Naive B cell (primary cell): ENCODE measurements around the gene KANSL3. TPM values are rescaled to one million over a fixed set of nuclear protein-coding genes. Genes with fewer than 3 reads are reported as not detected.

ENCODE experiments used
- ATAC-seq, 2 donors: fragments of 150-1000 bp; cut with Tn5 transposase; 2 replicates each; pipeline ENCODE4 v1.10.0; 2021; ENCODE audit warnings: low read depth in 2 of 2, mild to moderate bottlenecking in 2 of 2, moderate library complexity in 2 of 2
- DNase-seq: peaks from one replicate; pipeline ENCODE4 v3.0.0; 2022
- H3K27ac Mint-ChIP-seq, 6 donors: one replicate each; pipeline ENCODE4 v1.8.0; 2020 to 2022; ENCODE audit warnings: mild to moderate bottlenecking in 6 of 6, mixed read lengths in 6 of 6, moderate library complexity in 5 of 6, inconsistent platforms in 2 of 6
- H3K27me3 Mint-ChIP-seq, 3 donors: one replicate each; pipeline ENCODE4 v1.8.0; 2021 to 2022; ENCODE audit warnings: mixed read lengths in 3 of 3, mild to moderate bottlenecking in 1 of 3
- H3K36me3 Mint-ChIP-seq, 2 donors: one replicate each; pipeline ENCODE4 v1.8.0; 2020 to 2022; ENCODE audit warnings: mixed read lengths in 2 of 2, inconsistent platforms in 1 of 2, mild to moderate bottlenecking in 1 of 2
- H3K4me1 Mint-ChIP-seq, 3 donors: one replicate each; pipeline ENCODE4 v1.8.0; 2020 to 2022; ENCODE audit warnings: mixed read lengths in 3 of 3, inconsistent platforms in 1 of 3, mild to moderate bottlenecking in 1 of 3, moderate library complexity in 1 of 3
- H3K4me3 Mint-ChIP-seq, 8 donors: one replicate each; pipeline ENCODE4 v1.8.0; 2020 to 2022; ENCODE audit warnings: mild to moderate bottlenecking in 8 of 8, mixed read lengths in 8 of 8, moderate library complexity in 8 of 8, inconsistent platforms in 2 of 8
- H3K9me3 Mint-ChIP-seq, 7 donors: one replicate each; pipeline ENCODE4 v1.8.0; 2020 to 2022; ENCODE audit warnings: mixed read lengths in 7 of 7, mild to moderate bottlenecking in 5 of 7, inconsistent platforms in 2 of 7, moderate library complexity in 1 of 7
- polyA plus RNA-seq, 6 donors: library from polyadenylated mRNA; unstranded; fragments of 300-500 nt; fragmentation: Illumina TruSeq; gene quantifications; one replicate each; pipeline ENCODE4 v1.2.3, GENCODE V29; 2021; ENCODE audit warnings: low read depth in 6 of 6

Gene KANSL3
- polyA plus RNA-seq, 6 donors from 2014 or later, result 1.1 to 15.6 (median 8.0) TPM

DNA sequence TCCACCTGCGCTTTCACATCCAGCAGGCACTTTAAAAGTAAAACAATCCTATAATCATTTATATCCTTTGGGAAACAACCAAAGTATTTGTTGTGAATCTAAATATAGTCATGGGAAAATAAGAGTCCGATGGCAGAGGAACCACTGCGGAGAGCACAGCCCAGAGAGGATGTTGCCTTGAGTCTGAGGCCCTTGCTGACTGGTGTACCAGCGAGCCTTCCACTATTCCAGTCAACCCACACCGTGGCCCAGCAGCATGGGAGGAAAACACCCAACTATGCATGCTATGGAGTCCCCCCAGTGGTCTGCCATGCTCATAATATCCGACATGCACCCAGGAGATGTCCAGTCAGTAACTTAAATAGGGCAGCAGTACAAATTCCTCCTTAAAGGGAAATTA, 21.6 kb downstream of the KANSL3 start:
- Mint-ChIP-seq H3K27ac (no peak overlapping the region), H3K36me3 (peaks cover 0 to 22% of the 10 kb centered on the region in 2 donors), H3K27me3 (no peaks in the 10 kb centered on the region), H3K4me1 (no peaks in the 10 kb centered on the region), H3K4me3 (no peak overlapping the region), H3K9me3 (no peaks in the 10 kb centered on the region)
- DNase-seq, result no peak
- ATAC-seq, result no peak

DNA sequence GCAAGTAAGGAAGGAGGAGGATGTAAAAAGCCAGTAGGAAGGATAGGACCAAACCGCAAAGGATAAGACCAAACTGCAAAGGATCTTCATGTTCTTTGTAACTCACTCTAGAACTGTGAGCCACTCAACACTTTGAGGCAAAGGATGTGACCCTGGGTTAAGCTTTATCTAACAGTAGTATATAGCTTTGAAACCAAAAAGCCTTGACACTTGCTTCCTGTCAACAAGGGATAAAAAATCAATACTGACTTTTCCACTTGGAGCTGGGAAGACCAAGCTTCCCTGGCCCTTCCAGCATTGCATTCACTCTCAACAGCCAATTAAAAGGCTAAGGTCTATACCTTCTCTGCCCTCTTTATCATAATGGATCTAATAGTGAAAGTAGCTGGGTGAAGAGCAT, 22.0 kb downstream of the KANSL3 start:
- DNase-seq (no peak), ATAC-seq (no peak)
- H3K27ac Mint-ChIP-seq, result peak overlapping the region in 2 of 6 donors; percentile 43 to 51
- no peak overlapping the region for H3K4me3 Mint-ChIP-seq
- no peaks in the 10 kb centered on the region for H3K9me3 Mint-ChIP-seq
- H3K36me3 Mint-ChIP-seq, result peaks cover 0 to 25% of the 10 kb centered on the region in 2 donors
- H3K27me3 Mint-ChIP-seq, result no peaks in the 10 kb centered on the region
- H3K4me1 Mint-ChIP-seq, result no peaks in the 10 kb centered on the region

DNA sequence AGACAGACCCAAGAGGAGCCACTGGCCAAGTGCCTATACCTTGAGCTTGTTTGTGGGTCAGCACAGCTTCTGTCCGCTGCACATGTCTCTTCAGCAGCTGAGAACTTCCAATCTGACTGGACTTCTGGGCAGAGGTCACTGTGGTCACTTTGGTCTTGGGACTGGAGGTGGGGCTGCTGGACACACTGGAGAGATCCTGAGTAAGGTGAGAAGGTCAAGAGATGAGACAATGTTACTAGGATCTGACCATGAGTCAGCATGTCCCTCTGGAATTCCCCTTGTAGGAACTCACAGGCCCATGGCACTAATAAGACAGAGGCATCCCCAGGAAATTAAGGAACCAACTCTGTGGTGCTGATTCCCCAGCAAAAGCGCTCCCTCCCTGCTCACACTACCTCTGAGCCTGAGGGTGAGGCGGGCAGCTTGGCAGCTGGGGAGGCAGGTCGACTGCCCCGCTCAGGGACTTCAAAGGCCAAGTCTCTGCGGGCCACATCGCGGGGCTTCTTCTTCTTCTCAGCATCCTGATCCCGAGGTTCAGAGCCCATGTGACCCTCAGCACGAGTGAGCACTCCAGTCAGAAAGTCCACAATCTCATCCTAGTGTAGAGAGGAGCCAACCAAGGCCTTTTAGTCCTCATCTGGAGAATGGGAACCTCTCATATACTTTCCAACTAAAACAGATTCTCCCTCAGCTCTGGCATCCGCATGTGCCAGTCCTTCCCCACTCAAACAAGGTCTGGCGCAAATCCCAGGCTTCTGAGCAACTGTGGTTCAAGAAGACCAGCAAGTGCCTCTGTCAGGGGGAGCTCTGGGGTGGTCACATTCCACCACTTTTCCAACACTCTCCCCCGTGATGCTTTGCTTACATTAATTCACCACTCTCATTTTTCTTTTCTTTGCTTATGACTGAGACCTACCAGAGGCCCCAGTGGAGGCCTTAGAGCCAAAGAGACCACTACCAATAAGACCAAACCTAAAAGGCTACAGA, 29.4 kb downstream of the KANSL3 start:
- no peak overlapping the region for H3K4me3 Mint-ChIP-seq
- no peaks in the 10 kb centered on the region for H3K9me3 Mint-ChIP-seq
- ATAC-seq (no peak), DNase-seq (no peak)
- peaks cover 0 to 5% (median 0%) of the 10 kb centered on the region in 3 donors for H3K4me1 Mint-ChIP-seq
- H3K27ac Mint-ChIP-seq, result peak overlapping the region in 2 of 6 donors; percentile 15 to 25
- no peaks in the 10 kb centered on the region for H3K27me3 Mint-ChIP-seq
- peaks cover 33 to 35% of the 10 kb centered on the region in 2 donors for H3K36me3 Mint-ChIP-seq

DNA sequence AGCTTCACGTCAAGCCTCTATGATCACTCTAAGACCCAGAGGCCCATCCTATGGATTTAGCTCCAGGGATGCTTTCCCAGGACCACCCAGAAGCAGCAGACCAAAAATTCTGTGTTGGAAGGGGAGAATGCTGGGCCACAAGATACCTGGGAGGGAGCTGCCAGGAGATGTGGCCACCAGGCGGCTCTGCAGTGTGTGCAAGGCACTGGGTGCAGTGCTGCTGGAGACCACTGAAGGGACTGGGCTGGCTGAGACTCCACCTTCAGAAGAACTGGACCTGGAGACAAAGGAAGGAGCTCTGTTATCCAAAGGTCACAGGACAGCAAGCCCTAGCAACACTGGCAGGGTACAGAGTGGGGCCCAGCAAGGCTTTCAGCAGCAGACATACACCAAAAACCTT, 34.0 kb downstream of the KANSL3 start:
- no peak overlapping the region for H3K27ac Mint-ChIP-seq
- H3K4me1 Mint-ChIP-seq, result peaks cover 0 to 5% (median 4%) of the 10 kb centered on the region in 3 donors
- peaks cover 31 to 47% of the 10 kb centered on the region in 2 donors for H3K36me3 Mint-ChIP-seq
- no peak for ATAC-seq
- no peaks in the 10 kb centered on the region for H3K27me3 Mint-ChIP-seq
- no peak for DNase-seq
- no peaks in the 10 kb centered on the region for H3K9me3 Mint-ChIP-seq
- no peak overlapping the region for H3K4me3 Mint-ChIP-seq

DNA sequence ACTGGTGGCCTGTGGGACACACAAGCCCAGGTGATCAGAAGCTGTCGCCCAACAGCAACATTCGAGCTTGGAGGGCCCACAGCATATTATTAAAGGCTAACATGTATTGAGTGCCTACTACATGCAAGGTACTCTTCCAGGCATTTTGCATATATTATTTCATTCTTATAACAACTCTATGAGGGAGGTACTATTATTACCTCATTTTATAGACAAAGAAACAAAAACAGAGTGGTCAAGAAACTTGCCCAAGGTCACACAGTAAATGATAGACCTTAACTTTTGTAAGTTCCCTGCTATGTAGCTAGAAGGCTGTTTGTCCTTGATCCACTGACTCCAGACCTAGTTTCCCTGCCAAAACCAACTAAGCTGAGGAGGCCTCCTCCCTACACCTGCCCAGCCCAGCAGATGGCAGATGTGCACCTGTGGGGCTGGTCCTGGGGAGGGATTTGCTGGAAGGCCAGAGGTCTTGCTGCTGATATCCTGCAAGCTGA, 35.7 kb downstream of the KANSL3 start:
- peak; percentile 2 for DNase-seq
- ATAC-seq, result peak in 1 of 2 donors; percentile 39
- H3K4me3 Mint-ChIP-seq, result no peak overlapping the region
- H3K36me3 Mint-ChIP-seq, result peaks cover 23 to 43% of the 10 kb centered on the region in 2 donors
- peaks cover 0 to 5% (median 4%) of the 10 kb centered on the region in 3 donors for H3K4me1 Mint-ChIP-seq
- no peaks in the 10 kb centered on the region for H3K27me3 Mint-ChIP-seq
- no peaks in the 10 kb centered on the region for H3K9me3 Mint-ChIP-seq
- H3K27ac Mint-ChIP-seq, result no peak overlapping the region

DNA sequence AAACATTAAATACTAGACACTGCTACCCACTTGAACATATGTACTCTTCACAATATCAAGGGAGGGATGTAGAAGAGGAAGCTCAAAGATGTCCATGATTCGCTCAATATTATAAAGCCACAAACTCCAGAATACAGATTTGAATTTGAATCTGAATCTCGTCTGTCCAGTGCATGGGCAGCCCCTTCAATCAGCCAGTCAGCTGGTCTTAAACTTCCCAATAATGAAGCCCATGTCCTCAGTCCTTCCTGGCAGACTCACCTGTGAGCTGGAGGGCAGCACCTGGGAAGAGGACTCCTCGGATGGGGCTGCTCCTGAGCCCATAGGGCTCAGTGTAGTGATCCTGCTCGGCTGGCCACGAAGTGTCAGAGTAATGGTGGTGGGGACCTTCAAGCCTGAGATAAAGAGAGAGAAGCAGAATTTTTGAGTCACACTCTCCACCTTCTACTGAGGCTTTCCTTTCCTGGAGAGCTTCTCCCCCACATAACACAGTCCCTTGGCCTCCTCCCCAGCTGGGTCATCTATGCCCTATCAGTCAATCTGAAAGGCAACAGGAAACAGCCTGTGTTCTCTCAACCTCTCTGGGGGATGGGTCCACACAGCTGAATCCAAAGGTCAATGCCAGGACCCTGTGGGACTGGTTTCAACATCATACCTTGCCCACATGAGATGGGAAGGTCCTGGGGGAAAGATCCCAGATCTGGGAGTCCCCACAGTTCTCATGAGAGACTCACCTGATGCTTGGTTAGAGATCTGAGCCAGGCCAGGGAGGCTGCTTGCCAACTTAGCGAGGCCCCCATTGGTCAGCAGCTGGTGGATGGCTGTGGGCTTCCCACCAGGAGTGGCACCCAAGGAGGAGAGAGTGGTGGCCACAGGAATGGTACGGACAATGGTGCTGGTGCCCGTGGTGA, 36.5 kb downstream of the KANSL3 start:
- Mint-ChIP-seq H3K9me3 (no peaks in the 10 kb centered on the region), H3K4me3 (no peak overlapping the region), H3K4me1 (peaks cover 0 to 4% (median 3%) of the 10 kb centered on the region in 3 donors), H3K27me3 (no peaks in the 10 kb centered on the region), H3K27ac (peak overlapping the region in 2 of 6 donors; percentile 21 to 52), H3K36me3 (peaks cover 19 to 36% of the 10 kb centered on the region in 2 donors)
- ATAC-seq, result no peak
- no peak for DNase-seq

DNA sequence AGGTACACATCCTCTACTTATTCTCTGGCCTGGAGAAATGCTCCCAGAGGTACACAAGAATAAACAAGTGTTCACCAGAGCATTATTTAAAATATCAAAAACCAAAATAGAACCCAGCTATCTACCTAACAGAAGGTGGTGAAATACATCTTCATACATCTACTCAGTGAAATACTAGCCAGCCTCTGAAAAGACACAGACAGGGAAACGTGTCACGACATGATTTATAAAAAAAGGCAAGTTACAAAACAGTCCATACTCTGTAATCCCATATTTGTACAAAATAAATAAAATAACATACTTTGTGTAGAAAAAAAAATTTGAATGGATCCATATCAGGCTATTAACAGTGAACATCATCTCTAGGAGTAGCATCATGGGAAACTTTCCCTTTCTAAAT, 38.2 kb downstream of the KANSL3 start:
- Mint-ChIP-seq H3K27ac (no peak overlapping the region), H3K4me1 (peaks cover 0 to 4% (median 0%) of the 10 kb centered on the region in 3 donors), H3K4me3 (no peak overlapping the region), H3K27me3 (no peaks in the 10 kb centered on the region), H3K9me3 (no peaks in the 10 kb centered on the region), H3K36me3 (peaks cover 16 to 19% of the 10 kb centered on the region in 2 donors)
- DNase-seq (no peak), ATAC-seq (no peak)

DNA sequence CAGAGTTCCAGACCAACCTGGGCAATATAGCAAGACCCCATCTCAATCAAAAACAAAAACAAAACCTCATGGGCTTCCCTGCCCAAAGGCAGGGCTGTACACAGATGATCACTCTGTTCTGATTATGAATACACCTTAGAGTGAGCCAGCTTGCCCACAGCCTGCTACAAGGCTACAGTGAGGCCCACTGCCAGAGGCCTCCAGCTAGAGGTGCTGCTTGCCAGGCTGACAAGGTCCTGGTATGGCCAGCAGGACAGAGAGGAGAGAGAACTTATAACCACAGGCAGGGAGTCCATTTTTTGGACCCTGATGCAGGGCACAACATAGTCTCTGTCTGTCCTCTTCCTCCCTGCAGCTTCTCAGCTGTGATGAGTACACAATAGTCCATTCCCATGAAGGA, 41.5 kb downstream of the KANSL3 start:
- Mint-ChIP-seq H3K4me3 (no peak overlapping the region), H3K27ac (no peak overlapping the region), H3K36me3 (peaks cover 30 to 32% of the 10 kb centered on the region in 2 donors), H3K27me3 (no peaks in the 10 kb centered on the region), H3K4me1 (no peaks in the 10 kb centered on the region), H3K9me3 (no peaks in the 10 kb centered on the region)
- ATAC-seq (no peak), DNase-seq (no peak)

DNA sequence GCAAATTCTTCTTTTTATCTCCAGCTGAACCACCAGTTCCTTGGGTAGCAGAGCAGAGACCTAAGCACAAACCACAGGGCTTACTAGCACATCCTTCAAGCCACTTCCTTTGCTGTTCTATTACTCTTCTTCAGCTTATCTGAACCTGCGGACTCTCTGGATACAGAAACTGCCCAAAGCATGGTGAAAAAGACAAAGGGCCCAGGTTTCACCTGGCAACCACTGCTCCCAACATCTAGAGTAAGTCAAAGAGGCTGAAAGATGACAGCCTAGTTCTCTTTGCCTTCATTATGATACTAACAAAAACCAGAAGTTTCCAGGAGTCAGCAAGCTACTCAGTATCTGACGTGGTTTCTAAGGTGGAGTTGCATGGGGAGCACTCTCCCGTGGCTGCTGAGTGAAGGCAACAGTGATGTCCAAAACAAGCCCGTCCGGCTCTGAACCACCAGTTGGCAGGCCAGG, 43.4 kb downstream of the KANSL3 start:
- peak overlapping the region in 1 of 6 donors; percentile 77 for H3K27ac Mint-ChIP-seq

DNA sequence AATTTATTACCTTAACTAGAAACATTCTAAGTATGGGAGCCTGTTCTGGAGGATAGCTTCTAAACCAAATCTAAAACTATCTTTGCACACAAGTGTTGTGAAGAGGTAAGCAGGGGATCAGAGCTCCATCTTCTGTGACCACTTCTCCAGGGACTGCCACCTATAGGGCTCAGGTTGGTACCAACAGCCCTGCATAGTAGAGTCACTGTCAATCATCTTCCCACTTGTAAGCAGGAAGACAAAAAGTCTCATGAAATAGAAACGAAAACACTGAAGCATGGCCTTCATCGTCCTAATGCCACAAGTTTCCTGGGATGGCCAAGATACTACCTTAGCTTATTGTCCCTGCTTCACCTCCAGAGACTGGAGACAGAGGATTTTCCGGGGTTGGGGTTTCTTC, 43.8 kb downstream of the KANSL3 start:
- H3K27ac Mint-ChIP-seq, result peak overlapping the region in 1 of 6 donors; percentile 77
- no peaks in the 10 kb centered on the region for H3K9me3 Mint-ChIP-seq
- DNase-seq (no peak), ATAC-seq (no peak)
- peaks cover 0 to 5% (median 0%) of the 10 kb centered on the region in 3 donors for H3K4me1 Mint-ChIP-seq
- H3K4me3 Mint-ChIP-seq, result no peak overlapping the region
- H3K36me3 Mint-ChIP-seq, result peaks cover 20 to 26% of the 10 kb centered on the region in 2 donors
- H3K27me3 Mint-ChIP-seq, result no peaks in the 10 kb centered on the region

More for the DNA sequence above, 43.4 kb downstream of the KANSL3 start:
- peaks cover 0 to under 1% (median 0%) of the 10 kb centered on the region in 3 donors for H3K4me1 Mint-ChIP-seq
- DNase-seq, result no peak
- no peaks in the 10 kb centered on the region for H3K9me3 Mint-ChIP-seq
- H3K36me3 Mint-ChIP-seq, result peaks cover 20 to 26% of the 10 kb centered on the region in 2 donors
- H3K4me3 Mint-ChIP-seq, result no peak overlapping the region
- no peaks in the 10 kb centered on the region for H3K27me3 Mint-ChIP-seq
- no peak for ATAC-seq

DNA sequence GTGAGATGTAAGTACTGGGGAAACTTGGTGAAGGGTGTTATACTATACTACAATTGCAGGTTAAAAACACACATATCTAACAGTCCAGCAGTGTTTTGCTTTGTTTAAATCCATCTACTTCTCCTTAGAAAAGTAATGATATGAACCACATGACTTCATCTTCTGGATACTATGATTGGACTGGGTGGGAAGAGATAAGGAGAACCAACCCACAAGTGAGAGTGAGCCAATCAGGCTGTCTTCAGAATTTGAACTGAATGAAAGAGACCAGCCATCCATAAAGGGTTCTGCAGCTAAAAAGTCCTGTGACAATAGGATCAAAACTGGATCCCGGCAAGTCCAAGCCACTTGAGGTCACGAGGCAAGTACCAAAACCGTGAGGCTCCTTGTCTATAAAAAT, 46.6 kb downstream of the KANSL3 start:
- ATAC-seq (no peak), DNase-seq (no peak)
- no peaks in the 10 kb centered on the region for H3K9me3 Mint-ChIP-seq
- peaks cover 16 to 18% of the 10 kb centered on the region in 2 donors for H3K36me3 Mint-ChIP-seq
- H3K27ac Mint-ChIP-seq, result peak overlapping the region in 1 of 6 donors; percentile 21
- no peaks in the 10 kb centered on the region for H3K27me3 Mint-ChIP-seq
- peaks cover 0 to 13% (median 0%) of the 10 kb centered on the region in 3 donors for H3K4me1 Mint-ChIP-seq
- H3K4me3 Mint-ChIP-seq, result no peak overlapping the region

DNA sequence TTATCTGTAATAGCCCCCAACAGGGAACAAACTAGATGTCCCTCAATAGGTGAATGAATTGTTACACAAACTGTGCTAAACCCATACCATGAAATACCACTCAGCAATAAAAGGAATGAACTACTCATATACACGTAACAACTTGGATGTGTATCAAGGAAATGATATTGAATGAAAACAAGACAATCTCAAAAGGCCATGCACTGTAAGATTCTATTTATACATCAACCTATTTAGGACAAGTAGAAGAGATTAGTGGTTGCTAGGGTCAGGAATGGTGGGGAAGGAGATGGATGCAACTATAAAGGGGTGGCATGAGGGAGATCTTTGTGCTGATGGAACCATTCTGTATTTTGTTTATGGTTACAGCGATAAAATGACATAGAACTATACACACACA, 47.1 kb downstream of the KANSL3 start:
- Mint-ChIP-seq H3K27ac (peak overlapping the region in 1 of 6 donors; percentile 2), H3K4me1 (peaks cover 0 to 13% (median 0%) of the 10 kb centered on the region in 3 donors), H3K4me3 (no peak overlapping the region), H3K27me3 (no peaks in the 10 kb centered on the region), H3K9me3 (no peaks in the 10 kb centered on the region), H3K36me3 (peaks cover 16 to 18% of the 10 kb centered on the region in 2 donors)
- DNase-seq, result no peak
- no peak for ATAC-seq

DNA sequence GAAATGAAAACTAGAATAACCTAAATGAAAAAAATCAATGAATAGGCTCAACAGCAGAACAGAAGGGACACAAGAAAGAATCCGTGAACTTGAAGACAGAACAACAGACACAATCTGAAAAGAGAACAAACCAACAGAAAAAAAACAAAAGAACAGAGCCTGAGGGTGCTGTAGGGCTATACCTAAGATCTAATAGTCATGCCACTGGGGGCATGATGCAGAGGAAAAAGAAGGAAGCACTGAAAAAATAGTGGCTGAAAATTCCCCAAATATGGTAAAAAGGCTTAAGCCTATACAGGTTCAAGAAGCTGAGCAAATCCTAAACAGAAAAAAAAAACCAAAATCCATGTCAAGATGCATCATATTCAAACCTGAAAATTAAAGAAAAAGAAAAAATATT, 50.3 kb downstream of the KANSL3 start:
- ATAC-seq, result no peak
- H3K4me3 Mint-ChIP-seq, result no peak overlapping the region
- H3K27me3 Mint-ChIP-seq, result no peaks in the 10 kb centered on the region
- peak overlapping the region in 1 of 6 donors; percentile 33 for H3K27ac Mint-ChIP-seq
- peaks cover 0 to 13% (median 0%) of the 10 kb centered on the region in 3 donors for H3K4me1 Mint-ChIP-seq
- H3K36me3 Mint-ChIP-seq, result peaks cover 5 to 8% of the 10 kb centered on the region in 2 donors
- H3K9me3 Mint-ChIP-seq, result no peaks in the 10 kb centered on the region
- no peak for DNase-seq
